ENCODE measurements around the gene WDR88. TPM values are rescaled to one million over a fixed set of nuclear protein-coding genes. Genes with fewer than 3 reads are reported as not detected.

WDR88 gene
- total RNA-seq, 1 donor from 2014 or later: not detected

- no peak overlapping the region for H3K27ac ChIP-seq
- no peaks in the 10 kb centered on the region for H3K9me3 ChIP-seq
- no peak overlapping the region for H3K4me3 ChIP-seq
- no peaks in the 10 kb centered on the region for H3K4me1 ChIP-seq
- intact Hi-C loops (cut with DNase I): no loop called here
- no peak for DNase-seq
- peaks cover 99% of the 10 kb centered on the region for H3K36me3 ChIP-seq
- no peak for ATAC-seq
- no peaks in the 10 kb centered on the region for H3K27me3 ChIP-seq (ENCODE audit: low read depth)
- TF ChIP-seq, protein P1, sequence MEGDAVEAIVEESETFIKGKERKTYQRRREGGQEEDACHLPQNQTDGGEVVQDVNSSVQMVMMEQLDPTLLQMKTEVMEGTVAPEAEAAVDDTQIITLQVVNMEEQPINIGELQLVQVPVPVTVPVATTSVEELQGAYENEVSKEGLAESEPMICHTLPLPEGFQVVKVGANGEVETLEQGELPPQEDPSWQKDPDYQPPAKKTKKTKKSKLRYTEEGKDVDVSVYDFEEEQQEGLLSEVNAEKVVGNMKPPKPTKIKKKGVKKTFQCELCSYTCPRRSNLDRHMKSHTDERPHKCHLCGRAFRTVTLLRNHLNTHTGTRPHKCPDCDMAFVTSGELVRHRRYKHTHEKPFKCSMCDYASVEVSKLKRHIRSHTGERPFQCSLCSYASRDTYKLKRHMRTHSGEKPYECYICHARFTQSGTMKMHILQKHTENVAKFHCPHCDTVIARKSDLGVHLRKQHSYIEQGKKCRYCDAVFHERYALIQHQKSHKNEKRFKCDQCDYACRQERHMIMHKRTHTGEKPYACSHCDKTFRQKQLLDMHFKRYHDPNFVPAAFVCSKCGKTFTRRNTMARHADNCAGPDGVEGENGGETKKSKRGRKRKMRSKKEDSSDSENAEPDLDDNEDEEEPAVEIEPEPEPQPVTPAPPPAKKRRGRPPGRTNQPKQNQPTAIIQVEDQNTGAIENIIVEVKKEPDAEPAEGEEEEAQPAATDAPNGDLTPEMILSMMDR (IDR thresholded peaks at IDR 0.05): no peak
Observed at GRCh38 chr19:33093420-33094210, 38.3 kb upstream of the WDR88 start.

- ATAC-seq: no peak
- DNase-seq: no peak
- Histone ChIP-seq H3K36me3 (peaks cover 97% of the 10 kb centered on the region), H3K4me3 (no peak overlapping the region), H3K9me3 (no peaks in the 10 kb centered on the region), H3K27ac (no peak overlapping the region), H3K4me1 (no peaks in the 10 kb centered on the region), H3K27me3 (ENCODE audit: low read depth) (no peaks in the 10 kb centered on the region)
- intact Hi-C loops (cut with DNase I): no loop called here
- TF ChIP-seq, protein P1 (IDR thresholded peaks at IDR 0.05): no peak
Observed at GRCh38 chr19:33094436-33095067, 37.4 kb upstream of the WDR88 start.

DNA sequence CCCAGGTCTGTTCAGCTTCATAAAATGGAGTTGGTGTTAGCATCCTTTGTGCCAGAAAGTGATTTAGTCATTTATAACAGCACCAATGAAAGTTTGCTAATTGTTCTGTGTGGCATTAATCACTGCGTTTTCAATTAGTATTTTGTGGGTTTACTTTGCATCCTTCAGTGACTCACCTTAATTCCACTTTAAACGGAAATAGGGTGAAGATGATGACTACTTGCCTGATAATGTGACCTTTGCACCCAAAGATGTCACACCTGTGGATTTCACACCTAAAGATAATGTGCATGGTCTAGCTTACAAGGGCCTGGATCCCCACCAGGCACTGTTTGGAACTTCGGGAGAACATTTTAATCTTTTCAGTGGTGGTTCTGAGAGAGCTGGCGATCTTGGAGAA, 35.9 kb upstream of the WDR88 start:
- TF ChIP-seq, protein P1 (IDR thresholded peaks at IDR 0.05): no peak
- Histone ChIP-seq H3K36me3 (peaks cover 96% of the 10 kb centered on the region), H3K27ac (no peak overlapping the region), H3K9me3 (no peaks in the 10 kb centered on the region), H3K4me1 (no peaks in the 10 kb centered on the region), H3K4me3 (no peak overlapping the region), H3K27me3 (ENCODE audit: low read depth) (no peaks in the 10 kb centered on the region)
- ATAC-seq (no peak), DNase-seq (no peak)
- intact Hi-C loops (cut with DNase I): no loop called here

DNA sequence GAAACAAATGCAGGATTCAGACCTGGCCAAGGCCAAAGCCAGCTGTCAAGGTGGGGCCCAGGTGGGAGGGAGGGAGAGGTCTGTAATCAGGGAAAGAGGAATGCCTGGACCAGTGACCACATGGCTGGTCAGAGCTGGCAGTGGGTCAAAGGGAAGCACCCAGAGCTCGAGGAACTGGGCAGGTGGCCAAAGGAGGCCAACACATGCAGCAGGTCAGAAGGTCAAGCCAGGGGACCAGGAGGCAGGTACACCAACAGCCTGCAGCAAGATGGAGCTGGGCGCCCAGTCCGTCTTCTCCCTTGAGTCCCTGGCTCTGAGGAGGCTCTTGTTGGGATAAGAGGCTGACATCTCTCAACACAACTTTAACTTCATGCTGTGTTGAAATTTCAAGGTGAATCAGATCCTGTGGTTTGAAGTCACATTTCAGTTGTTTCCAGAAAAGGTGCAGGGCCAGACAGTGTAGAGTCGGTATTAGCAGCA, 33.8 kb upstream of the WDR88 start:
- Histone ChIP-seq H3K27ac (no peak overlapping the region), H3K36me3 (peaks cover 97% of the 10 kb centered on the region), H3K4me3 (no peak overlapping the region), H3K4me1 (no peaks in the 10 kb centered on the region), H3K27me3 (ENCODE audit: low read depth) (no peaks in the 10 kb centered on the region), H3K9me3 (no peaks in the 10 kb centered on the region)
- DNase-seq (no peak), ATAC-seq (peak in 1 of 2 donors; percentile 19)
- TF ChIP-seq, protein P1 (IDR thresholded peaks at IDR 0.05): no peak
- intact Hi-C loops (cut with DNase I): no loop called here

GRCh38 chr19:33100894-33101644, 30.8 kb upstream of the WDR88 start:
- TF ChIP-seq, protein P1 (IDR thresholded peaks at IDR 0.05): no peak
- ATAC-seq (peak; percentile 52 to 72), DNase-seq (no peak)
- peaks cover 94% of the 10 kb centered on the region for H3K36me3 ChIP-seq
- H3K27me3 ChIP-seq (ENCODE audit: low read depth): no peaks in the 10 kb centered on the region
- intact Hi-C loops (cut with DNase I): no loop called here
- H3K9me3 ChIP-seq: no peaks in the 10 kb centered on the region
- H3K27ac ChIP-seq: no peak overlapping the region
- no peaks in the 10 kb centered on the region for H3K4me1 ChIP-seq
- no peak overlapping the region for H3K4me3 ChIP-seq
